Inferior parietal cortex (tissue), 1 donor: ENCODE data around the gene PNMA6E.

ENCODE experiments used
- DNase-seq: peaks from one replicate; pipeline ENCODE4 v3.0.0-alpha.2; 2016; ENCODE audit errors: extremely low spot score

Gene PNMA6E

GRCh38 chrX:153401133-153401764 is at the start of gene PNMA6E:
PNMA6E (minus strand) TSS chrX:153401350; CDS start chrX:153398849, 2,501 bp downstream.
- no peak for DNase-seq

GRCh38 chrX:153450949-153451277 is 49.8 kb upstream of the PNMA6E start:
- DNase-seq, result no peak

- no peak for DNase-seq
Observed at GRCh38 chrX:153450114-153450948, 49.2 kb upstream of the PNMA6E start.

DNA sequence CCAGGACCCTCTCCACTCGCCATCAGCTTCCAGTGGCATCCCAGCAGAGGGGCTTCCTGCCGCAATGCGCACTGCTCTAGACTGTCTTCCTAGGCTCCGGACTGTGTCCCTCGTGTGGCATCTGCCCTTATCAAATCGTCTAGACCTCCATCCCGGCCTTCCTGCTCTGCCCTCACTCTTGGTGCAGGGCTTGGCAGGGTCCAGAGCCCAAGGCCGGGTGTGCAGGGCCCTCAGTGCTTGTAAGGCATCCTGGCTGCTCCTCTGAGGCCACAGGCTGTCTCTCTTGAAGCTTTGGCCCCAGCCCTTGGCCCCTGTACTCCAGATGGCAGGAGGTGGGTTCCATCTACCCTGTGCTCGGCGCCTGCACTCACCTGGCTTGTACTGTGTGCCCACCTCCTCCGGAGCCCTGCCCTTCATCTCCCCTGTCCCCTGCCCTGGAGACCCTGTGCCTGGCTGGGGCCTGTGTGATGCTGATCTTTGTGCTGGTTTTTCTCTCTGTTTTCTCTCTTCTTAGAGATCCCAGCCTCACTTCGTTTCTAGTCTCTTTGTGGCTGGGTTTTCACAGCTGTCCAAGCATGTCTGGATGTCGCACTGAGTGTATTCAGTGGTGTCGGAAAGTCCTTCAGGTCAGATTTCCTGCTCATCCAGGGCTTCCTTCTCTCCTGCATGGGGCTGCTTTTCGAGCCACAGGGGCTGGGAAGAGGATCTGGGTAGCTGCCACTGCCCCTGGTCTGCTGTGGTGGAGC is 48.4 kb upstream of the PNMA6E start:
- DNase-seq, result no peak

- no peak for DNase-seq
Observed at GRCh38 chrX:153448556-153449367, 47.6 kb upstream of the PNMA6E start.

GRCh38 chrX:153447581-153447960 is 46.4 kb upstream of the PNMA6E start:
- no peak for DNase-seq

DNA sequence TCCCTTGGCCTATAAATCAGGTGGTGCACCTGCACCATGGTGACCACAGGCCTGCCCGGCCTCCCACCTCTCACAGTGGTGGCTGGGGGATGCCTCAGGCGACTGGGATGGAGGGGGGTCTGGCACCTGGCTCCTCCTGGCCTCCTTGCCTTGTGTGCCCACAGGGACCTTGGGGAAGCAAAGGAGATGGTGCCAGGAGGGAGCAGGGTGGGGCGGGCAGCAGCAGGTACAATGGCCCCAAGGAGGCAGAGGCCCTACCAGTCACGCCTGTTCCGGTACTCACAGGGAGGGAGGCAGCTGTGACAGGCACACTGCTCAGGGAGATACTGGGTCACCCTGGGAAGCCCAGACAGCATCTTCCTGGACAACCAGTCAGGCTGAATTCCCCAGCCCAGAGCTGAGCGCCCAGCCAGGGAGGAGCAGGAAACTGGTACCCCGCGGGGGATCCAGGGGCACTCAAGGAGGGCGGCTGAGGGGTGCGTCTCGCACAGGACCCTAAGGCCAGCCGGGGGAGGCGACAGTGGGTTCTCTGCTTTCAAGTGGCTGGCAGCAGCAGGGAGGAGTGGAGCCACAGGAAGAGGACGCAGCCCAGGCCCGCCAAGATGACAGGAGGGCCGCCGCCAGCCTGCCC is 45.9 kb upstream of the PNMA6E start:
- no peak for DNase-seq

DNA sequence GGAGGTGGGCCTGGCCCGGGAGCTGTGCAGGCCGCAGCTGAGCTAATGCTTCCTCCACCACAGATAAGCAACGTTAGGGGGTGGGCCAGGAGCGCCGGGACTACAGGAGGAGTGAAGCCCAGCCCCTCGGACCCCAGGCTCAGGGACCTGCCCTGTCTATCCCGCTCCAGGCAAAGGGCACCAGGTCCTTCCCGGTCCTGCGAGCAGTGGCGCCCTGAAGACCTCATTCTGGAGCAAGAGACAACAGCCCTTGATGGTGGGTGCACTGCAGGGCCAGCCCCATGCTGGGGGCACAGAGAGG is 45.4 kb upstream of the PNMA6E start:
- no peak for DNase-seq

DNA sequence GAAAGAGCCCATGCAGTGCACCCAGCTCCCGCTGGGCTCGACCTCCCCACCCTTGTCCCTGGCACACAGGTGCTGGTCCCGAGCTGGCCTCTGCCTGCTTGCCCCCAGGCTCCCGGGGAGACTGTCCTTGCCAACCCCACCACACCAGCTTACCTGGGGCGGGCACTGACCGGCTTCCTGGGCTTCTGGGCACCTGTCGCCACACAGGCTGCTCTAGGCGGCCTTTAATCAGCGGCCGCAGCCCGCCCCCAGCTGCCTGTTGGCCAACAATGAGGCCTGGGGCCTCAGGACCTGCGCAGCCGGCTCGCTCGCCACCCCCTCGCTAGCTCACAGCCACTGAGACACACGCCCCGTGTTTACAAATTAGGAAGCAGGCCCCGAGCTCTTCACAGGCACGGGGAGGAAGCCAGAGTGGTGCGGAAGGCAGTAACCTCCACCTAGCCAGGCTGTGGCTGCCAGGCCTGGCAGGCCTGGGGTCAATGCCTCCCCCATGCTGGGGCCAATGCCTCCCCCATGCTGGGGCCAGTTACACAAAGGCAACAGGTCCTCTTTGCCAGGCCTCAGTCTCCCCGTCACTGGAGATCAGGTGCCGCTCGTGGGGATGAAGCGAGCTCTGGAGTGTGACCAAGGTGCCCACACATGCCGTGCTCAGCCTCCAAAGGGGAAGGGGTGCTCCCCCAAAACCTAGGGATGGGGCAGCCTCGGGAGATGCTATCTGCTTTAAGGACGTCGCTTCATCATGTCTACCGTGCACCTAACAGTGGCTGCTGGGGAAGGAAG is 44.9 kb upstream of the PNMA6E start, which contains the start of gene TREX2:
Gene TREX2, minus strand, starts transcription at position 201 of the 780 bp plus-strand sequence. CDS start 626 bp downstream, outside the sequence.
- no peak for DNase-seq

DNA sequence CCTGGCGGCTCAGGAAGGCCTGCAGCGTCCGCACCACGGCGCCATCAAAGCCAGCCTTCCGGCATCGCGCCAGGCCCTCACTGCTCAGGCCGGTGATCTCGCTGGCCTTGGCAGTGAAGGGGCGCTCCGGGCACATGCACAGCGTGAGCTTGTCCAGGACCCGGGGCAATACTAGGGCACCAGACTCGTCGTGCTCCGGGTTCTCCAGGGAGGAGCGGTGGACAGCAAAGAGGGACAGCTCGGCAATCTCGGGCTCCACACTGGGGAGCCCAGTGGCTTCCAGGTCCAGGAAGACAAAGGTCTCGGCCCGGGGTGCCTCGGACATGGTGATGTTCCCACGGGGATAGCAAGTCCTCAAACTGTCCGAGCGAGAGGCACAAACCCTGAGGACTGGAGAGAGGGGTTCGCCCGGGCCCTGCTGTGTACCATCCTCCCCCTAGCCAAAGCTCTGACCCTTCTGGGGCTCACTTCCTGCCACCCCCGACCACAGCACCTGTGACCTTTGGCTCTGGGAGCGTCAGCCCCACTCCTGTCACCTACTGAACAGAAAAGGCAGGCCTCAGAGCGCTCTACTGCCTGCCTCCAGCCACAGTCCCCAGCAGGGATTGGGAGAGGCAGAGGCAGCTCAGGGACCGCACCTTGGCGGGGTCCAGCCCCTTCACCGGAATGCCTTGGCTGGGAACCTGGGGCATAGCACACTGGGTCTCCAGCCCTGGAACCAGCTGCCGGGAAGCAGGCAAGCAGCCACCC is 44.1 kb upstream of the PNMA6E start:
- no peak for DNase-seq

- DNase-seq, result no peak
Observed at GRCh38 chrX:153444333-153445011, 43.3 kb upstream of the PNMA6E start.

DNA sequence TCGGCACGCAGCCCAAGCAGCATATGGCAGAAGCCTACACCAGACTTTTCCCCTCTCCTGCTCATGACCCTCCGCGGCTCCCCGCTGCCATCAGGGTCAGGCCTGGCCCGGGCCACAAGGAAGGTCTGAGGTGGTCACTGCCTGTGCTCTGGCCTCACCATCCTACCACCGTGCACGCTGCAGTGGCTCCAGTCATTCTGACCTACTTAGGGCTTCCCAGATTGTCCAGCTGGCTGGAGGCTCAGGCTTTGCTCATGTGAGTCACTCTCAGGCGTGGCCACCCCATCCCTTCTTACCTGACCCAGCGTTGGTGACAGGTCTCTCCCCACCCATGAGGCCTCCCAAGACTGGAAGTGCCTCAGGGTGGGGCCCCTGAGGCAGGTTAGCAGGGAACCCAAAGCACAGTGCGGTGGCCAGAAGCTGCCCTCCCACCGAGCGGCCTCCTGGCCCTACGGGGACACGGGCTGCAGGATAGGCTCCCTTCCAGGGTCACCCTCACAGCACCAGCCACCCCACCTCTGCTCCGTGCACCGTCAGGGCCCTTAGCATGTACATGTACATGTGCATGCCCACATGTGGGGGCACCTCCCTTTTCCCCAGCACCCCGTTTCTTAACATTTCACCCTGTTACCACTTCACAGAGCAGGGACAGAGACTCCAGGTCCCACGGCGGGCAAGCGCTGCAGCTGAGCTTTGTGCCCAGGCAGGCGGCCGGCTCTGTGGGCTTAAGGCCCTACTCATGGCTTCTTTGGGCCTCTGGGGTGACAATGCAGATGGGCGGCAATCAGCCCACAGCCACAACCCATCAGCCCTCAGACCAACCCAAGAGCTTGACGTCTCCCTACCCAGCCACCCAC is 42.6 kb upstream of the PNMA6E start:
- no peak for DNase-seq

DNA sequence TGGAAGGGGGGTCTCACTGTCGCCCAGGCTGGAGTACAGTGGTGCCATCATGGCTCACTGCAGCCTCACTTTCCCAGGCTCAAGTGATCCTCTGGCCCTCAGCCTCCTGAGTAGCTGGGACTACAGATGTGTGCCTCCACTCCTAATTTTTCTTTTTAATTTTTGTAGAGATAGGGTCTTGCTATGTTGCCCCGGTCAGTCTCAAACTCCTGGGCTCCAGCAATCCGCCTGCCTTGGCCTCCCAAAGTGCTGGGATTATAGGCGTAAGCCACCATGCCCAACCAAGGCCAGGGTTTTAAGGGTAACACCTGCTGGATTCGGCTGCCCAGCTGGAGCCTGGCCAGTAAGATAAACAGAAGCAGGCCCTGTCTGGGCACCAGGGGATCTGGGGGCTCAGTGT is 41.3 kb upstream of the PNMA6E start:
- DNase-seq, result no peak

- no peak for DNase-seq
Observed at GRCh38 chrX:153441981-153442380, 40.8 kb upstream of the PNMA6E start.

DNA sequence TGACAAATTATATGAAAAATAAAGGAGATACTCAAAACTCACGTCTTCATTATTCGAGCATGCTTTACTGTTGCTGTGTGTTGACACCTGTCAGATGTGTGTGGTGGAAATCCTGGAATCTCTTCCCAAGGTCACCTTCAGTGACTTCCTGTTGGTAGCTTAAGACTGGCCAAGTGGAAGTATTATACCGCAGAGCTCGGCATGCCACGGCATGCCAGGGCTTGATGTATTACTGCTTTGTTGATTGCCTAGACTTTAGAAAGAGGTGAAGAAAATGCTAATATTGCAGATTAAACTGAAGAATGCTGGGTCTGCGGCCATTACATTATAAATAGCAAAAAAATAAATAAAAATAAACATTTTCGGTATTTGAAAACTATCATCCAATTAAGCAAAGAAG is 40.1 kb upstream of the PNMA6E start:
- DNase-seq, result no peak

- no peak for DNase-seq
Observed at GRCh38 chrX:153440556-153441135, 39.5 kb upstream of the PNMA6E start.

GRCh38 chrX:153439977-153440376 is 38.8 kb upstream of the PNMA6E start:
- DNase-seq, result no peak

GRCh38 chrX:153438532-153438931 is 37.4 kb upstream of the PNMA6E start:
- no peak for DNase-seq
